KOPT-K1 (cell line): ENCODE results near the gene IMMT.
"Not testable (repeated sequence)": the region's sequence is repeated elsewhere in the genome, so short reads cannot be mapped to it uniquely, and the experiment has no call there.

Experiments used
- H3K27ac ChIP-seq: fragments of 200-600 bp; sonication (generic); 2 replicates; pipeline ENCODE4 v1.5.1; 2016; ENCODE audit warnings: antibody characterized with exemption, mild to moderate bottlenecking, low read depth, low read length; ENCODE audit not compliant: poor library complexity, severe bottlenecking
- H3K36me3 ChIP-seq: fragments of 200-600 bp; sonication (generic); 2 replicates; pipeline ENCODE4 v1.5.1; 2017; ENCODE audit warnings: antibody characterized with exemption, mild to moderate bottlenecking, low read length, moderate library complexity; ENCODE audit not compliant: insufficient read depth
- H3K9me3 ChIP-seq: fragments of 200-600 bp; sonication (generic); 2 replicates; pipeline ENCODE4 v1.5.1; 2017; ENCODE audit warnings: antibody characterized with exemption, low read length, mild to moderate bottlenecking; ENCODE audit not compliant: insufficient read depth, poor library complexity, severe bottlenecking

IMMT gene

GRCh38 chr2:86216575-86217555 lies 21.6 kb upstream of the IMMT start:
- Histone ChIP-seq H3K27ac (no peak overlapping the region), H3K36me3 (peaks cover 27% of the 10 kb centered on the region), H3K9me3 (no peaks in the 10 kb centered on the region)

- H3K9me3 ChIP-seq, result no peaks in the 10 kb centered on the region
- H3K36me3 ChIP-seq, result peaks cover 51% of the 10 kb centered on the region
- no peak overlapping the region for H3K27ac ChIP-seq
Observed at GRCh38 chr2:86214503-86214832, 19.2 kb upstream of the IMMT start.

- H3K36me3 ChIP-seq, result peaks cover 57% of the 10 kb centered on the region
- H3K9me3 ChIP-seq, result no peaks in the 10 kb centered on the region
- no peak overlapping the region for H3K27ac ChIP-seq
Observed at GRCh38 chr2:86213699-86214502, 18.6 kb upstream of the IMMT start.

GRCh38 chr2:86213056-86213455 lies 17.8 kb upstream of the IMMT start:
- peaks cover 66% of the 10 kb centered on the region for H3K36me3 ChIP-seq
- H3K9me3 ChIP-seq, result no peaks in the 10 kb centered on the region
- no peak overlapping the region for H3K27ac ChIP-seq

GRCh38 chr2:86211796-86212188 lies 16.5 kb upstream of the IMMT start:
- H3K36me3 ChIP-seq, result peaks cover 78% of the 10 kb centered on the region
- no peak overlapping the region for H3K27ac ChIP-seq
- H3K9me3 ChIP-seq, result no peaks in the 10 kb centered on the region

- Histone ChIP-seq H3K9me3 (no peaks in the 10 kb centered on the region), H3K36me3 (peaks cover 84% of the 10 kb centered on the region), H3K27ac (no peak overlapping the region)
Observed at GRCh38 chr2:86211033-86211795, 16.0 kb upstream of the IMMT start.

- peaks cover 59% of the 10 kb centered on the region for H3K36me3 ChIP-seq
- H3K27ac ChIP-seq, result no peak overlapping the region
- no peaks in the 10 kb centered on the region for H3K9me3 ChIP-seq
Observed at GRCh38 chr2:86204458-86204857, 9.2 kb upstream of the IMMT start.

GRCh38 chr2:86203614-86204013 lies 8.4 kb upstream of the IMMT start:
- Histone ChIP-seq H3K9me3 (no peaks in the 10 kb centered on the region), H3K27ac (no peak overlapping the region), H3K36me3 (peaks cover 50% of the 10 kb centered on the region)

- H3K27ac ChIP-seq, result no peak overlapping the region
- H3K9me3 ChIP-seq, result no peaks in the 10 kb centered on the region
- H3K36me3 ChIP-seq, result peaks cover 41% of the 10 kb centered on the region
Observed at GRCh38 chr2:86202702-86203101, 7.4 kb upstream of the IMMT start.

- Histone ChIP-seq H3K36me3 (peaks cover 37% of the 10 kb centered on the region), H3K9me3 (no peaks in the 10 kb centered on the region), H3K27ac (no peak overlapping the region)
Observed at GRCh38 chr2:86202336-86202692, 7.1 kb upstream of the IMMT start.

- no peak overlapping the region for H3K27ac ChIP-seq
- no peaks in the 10 kb centered on the region for H3K9me3 ChIP-seq
- peaks cover 32% of the 10 kb centered on the region for H3K36me3 ChIP-seq
Observed at GRCh38 chr2:86201671-86202335, 6.5 kb upstream of the IMMT start.

- H3K9me3 ChIP-seq, H3K27ac ChIP-seq: not testable (repeated sequence)
- peaks cover 21% of the 10 kb centered on the region for H3K36me3 ChIP-seq
Observed at GRCh38 chr2:86200564-86200963, 5.3 kb upstream of the IMMT start.

- Histone ChIP-seq H3K9me3 (no peaks in the 10 kb centered on the region), H3K27ac (peak overlapping the region; percentile 74), H3K36me3 (peaks cover 15% of the 10 kb centered on the region)
Observed at GRCh38 chr2:86199834-86200177, 4.5 kb upstream of the IMMT start.

GRCh38 chr2:86195808-86196387 lies 636 bp upstream of the IMMT start:
- H3K9me3 ChIP-seq, result no peaks in the 10 kb centered on the region
- H3K36me3 ChIP-seq, result peaks cover 31% of the 10 kb centered on the region
- H3K27ac ChIP-seq, result peak overlapping the region; percentile 96
